KOPT-K1 (cell line): ENCODE data around the gene ANKRD55.
"Not testable (repeated sequence)": the region's sequence is repeated elsewhere in the genome, so short reads cannot be mapped to it uniquely, and the experiment has no call there.

Experiments
- H3K27ac ChIP-seq: fragments of 200-600 bp; sonication (generic); 2 replicates; pipeline ENCODE4 v1.5.1; 2016; ENCODE audit warnings: antibody characterized with exemption, mild to moderate bottlenecking, low read depth, low read length; ENCODE audit not compliant: poor library complexity, severe bottlenecking
- H3K36me3 ChIP-seq: fragments of 200-600 bp; sonication (generic); 2 replicates; pipeline ENCODE4 v1.5.1; 2017; ENCODE audit warnings: antibody characterized with exemption, mild to moderate bottlenecking, low read length, moderate library complexity; ENCODE audit not compliant: insufficient read depth
- H3K9me3 ChIP-seq: fragments of 200-600 bp; sonication (generic); 2 replicates; pipeline ENCODE4 v1.5.1; 2017; ENCODE audit warnings: antibody characterized with exemption, low read length, mild to moderate bottlenecking; ENCODE audit not compliant: insufficient read depth, poor library complexity, severe bottlenecking

Gene ANKRD55

GRCh38 chr5:56242271-56242670, 9.1 kb upstream of the ANKRD55 start:
- not testable (repeated sequence) for H3K27ac ChIP-seq, H3K36me3 ChIP-seq
- H3K9me3 ChIP-seq = peaks cover 18% of the 10 kb centered on the region

- H3K27ac ChIP-seq = no peak overlapping the region
- no peaks in the 10 kb centered on the region for H3K36me3 ChIP-seq
- H3K9me3 ChIP-seq = no peaks in the 10 kb centered on the region
Observed at GRCh38 chr5:56232538-56232937, 592 bp downstream of the ANKRD55 start.

- H3K9me3 ChIP-seq = no peaks in the 10 kb centered on the region
Observed at GRCh38 chr5:56230576-56230975, 2.6 kb downstream of the ANKRD55 start.

GRCh38 chr5:56229111-56229510, 4.0 kb downstream of the ANKRD55 start:
- H3K9me3 ChIP-seq = peaks cover 4% of the 10 kb centered on the region
- H3K27ac ChIP-seq = no peak overlapping the region
- H3K36me3 ChIP-seq = no peaks in the 10 kb centered on the region

More at GRCh38 chr5:56230576-56230975, 2.6 kb downstream of the ANKRD55 start:
- H3K27ac ChIP-seq = no peak overlapping the region
- no peaks in the 10 kb centered on the region for H3K36me3 ChIP-seq

- Histone ChIP-seq H3K36me3 (no peaks in the 10 kb centered on the region), H3K9me3 (peaks cover 4% of the 10 kb centered on the region), H3K27ac (no peak overlapping the region)
Observed at GRCh38 chr5:56228631-56229030, 4.5 kb downstream of the ANKRD55 start.

- H3K36me3 ChIP-seq = no peaks in the 10 kb centered on the region
- H3K9me3 ChIP-seq = peaks cover 4% of the 10 kb centered on the region
- no peak overlapping the region for H3K27ac ChIP-seq
Observed at GRCh38 chr5:56227691-56228090, 5.4 kb downstream of the ANKRD55 start.

- not testable (repeated sequence) for H3K27ac ChIP-seq, H3K36me3 ChIP-seq, H3K9me3 ChIP-seq
Observed at GRCh38 chr5:56223298-56223697, 9.8 kb downstream of the ANKRD55 start.

GRCh38 chr5:56221601-56222000, 11.5 kb downstream of the ANKRD55 start:
- not testable (repeated sequence) for H3K27ac ChIP-seq, H3K36me3 ChIP-seq
- H3K9me3 ChIP-seq = peaks cover 16% of the 10 kb centered on the region

- Histone ChIP-seq H3K9me3 (peaks cover 17% of the 10 kb centered on the region), H3K27ac (no peak overlapping the region), H3K36me3 (no peaks in the 10 kb centered on the region)
Observed at GRCh38 chr5:56215019-56215830, 17.9 kb downstream of the ANKRD55 start.

- peaks cover 17% of the 10 kb centered on the region for H3K9me3 ChIP-seq
- H3K36me3 ChIP-seq, H3K27ac ChIP-seq: not testable (repeated sequence)
Observed at GRCh38 chr5:56213886-56214535, 19.1 kb downstream of the ANKRD55 start.

GRCh38 chr5:56212130-56212879, 20.8 kb downstream of the ANKRD55 start:
- Histone ChIP-seq H3K27ac (no peak overlapping the region), H3K36me3 (no peaks in the 10 kb centered on the region)

GRCh38 chr5:56211298-56211865, 21.7 kb downstream of the ANKRD55 start:
- H3K36me3 ChIP-seq = no peaks in the 10 kb centered on the region
- H3K9me3 ChIP-seq = peaks cover 8% of the 10 kb centered on the region
- no peak overlapping the region for H3K27ac ChIP-seq

More at GRCh38 chr5:56212130-56212879, 20.8 kb downstream of the ANKRD55 start:
- peaks cover 17% of the 10 kb centered on the region for H3K9me3 ChIP-seq

- Histone ChIP-seq H3K27ac (no peak overlapping the region), H3K36me3 (no peaks in the 10 kb centered on the region)
Observed at GRCh38 chr5:56208681-56209080, 24.4 kb downstream of the ANKRD55 start.

GRCh38 chr5:56207537-56207936, 25.6 kb downstream of the ANKRD55 start:
- Histone ChIP-seq H3K9me3 (peaks cover 7% of the 10 kb centered on the region), H3K27ac (no peak overlapping the region), H3K36me3 (no peaks in the 10 kb centered on the region)

More at GRCh38 chr5:56208681-56209080, 24.4 kb downstream of the ANKRD55 start:
- peaks cover 11% of the 10 kb centered on the region for H3K9me3 ChIP-seq
